DND-41 (cell line): ENCODE measurements around the gene CARNS1.

Experiments
- ATAC-seq: fragments of 200-7000 bp; cut with Tn5 transposase; 3 replicates; pipeline ENCODE4 v1.9.1; 2021; ENCODE audit warnings: low read depth; ENCODE audit not compliant: insufficient read depth
- DNase-seq: peaks from one replicate; pipeline ENCODE4 v3.0.0-alpha.2; 2020
- H2AFZ ChIP-seq: 2 replicates; pipeline ENCODE4 v1.6.0; 2012; ENCODE audit warnings: low read depth, low read length
- H3K27ac ChIP-seq: 2 replicates; pipeline ENCODE4 v1.5.1; 2012; ENCODE audit warnings: low read length, inconsistent platforms
- H3K27me3 ChIP-seq: fragments of 200-600 bp; sonication (generic); 2 replicates; pipeline ENCODE4 v1.6.0; 2012; ENCODE audit warnings: low read length, mild to moderate bottlenecking, inconsistent platforms; ENCODE audit not compliant: insufficient read depth, poor library complexity
- H3K36me3 ChIP-seq: 2 replicates; pipeline ENCODE4 v1.5.1; 2012; ENCODE audit warnings: low read length, inconsistent platforms; ENCODE audit not compliant: insufficient read depth
- H3K4me1 ChIP-seq: 2 replicates; pipeline ENCODE4 v1.5.1; 2012; ENCODE audit warnings: mild to moderate bottlenecking, low read length; ENCODE audit not compliant: insufficient read depth
- H3K4me2 ChIP-seq: 2 replicates; pipeline ENCODE4 v1.6.0; 2012; ENCODE audit warnings: mild to moderate bottlenecking, moderate library complexity, low read length, inconsistent platforms; ENCODE audit not compliant: insufficient read depth
- H3K4me3 ChIP-seq, 2 experiments: fragments of 200-600 bp in 1 of 2; shearing (Covaris generic) in 1 of 2; 2 replicates each; pipeline ENCODE4 v1.5.1; 2012 to 2016; ENCODE audit warnings: inconsistent platforms in 2 of 2, low read length in 2 of 2, mild to moderate bottlenecking in 2 of 2, low read depth in 1 of 2, moderate library complexity in 1 of 2
- H3K79me2 ChIP-seq: 2 replicates; pipeline ENCODE4 v1.6.0; 2012; ENCODE audit warnings: low read length, inconsistent platforms; ENCODE audit not compliant: insufficient read depth
- H3K9ac ChIP-seq: 2 replicates; pipeline ENCODE4 v1.6.0; 2012; ENCODE audit warnings: low read depth, mild to moderate bottlenecking, inconsistent platforms, low read length, moderate library complexity
- H3K9me3 ChIP-seq: 2 replicates; pipeline ENCODE4 v1.5.1; 2012; ENCODE audit warnings: low read length, moderate library complexity, mild to moderate bottlenecking, inconsistent platforms; ENCODE audit not compliant: insufficient read depth, severe bottlenecking
- H4K20me1 ChIP-seq: 2 replicates; pipeline ENCODE4 v1.6.0; 2012; ENCODE audit warnings: low read length; ENCODE audit not compliant: insufficient read depth
- EZH2 ChIP-seq: IDR thresholded peaks from 3 replicates; pipeline ENCODE4 v1.6.1; 2012; ENCODE audit warnings: borderline replicate concordance, low read depth, mild to moderate bottlenecking, moderate library complexity, low read length, inconsistent platforms; ENCODE audit not compliant: severe bottlenecking
- TF ChIP-seq, protein P1 (sequence below): IDR thresholded peaks from 2 replicates; pipeline ENCODE4 v1.5.1; 2012; ENCODE audit warnings: borderline replicate concordance, low read length, moderate library complexity, mild to moderate bottlenecking; ENCODE audit not compliant: poor library complexity, severe bottlenecking; ENCODE audit errors: extremely low read depth

Gene CARNS1

DNA sequence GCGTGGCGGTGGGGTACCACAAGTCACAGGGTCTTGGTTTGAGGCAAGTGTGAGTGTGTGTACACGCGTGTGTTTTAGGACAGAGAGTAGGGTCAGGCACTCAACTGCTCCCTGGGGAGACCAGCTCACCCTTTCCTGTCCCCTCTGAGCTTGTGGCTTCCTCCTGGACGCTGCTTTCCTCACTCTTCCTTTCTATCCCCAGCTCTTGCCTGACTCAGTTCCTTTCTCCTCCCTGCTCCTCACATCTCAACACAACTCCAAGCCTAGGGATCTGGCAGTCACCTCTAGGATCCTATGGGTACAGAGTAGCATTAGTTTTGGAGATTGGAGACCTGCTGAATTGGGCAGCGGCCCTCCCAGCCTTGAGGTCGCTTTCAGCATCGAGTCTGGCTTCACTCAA lies 46.2 kb upstream of the CARNS1 start:
- H3K27ac ChIP-seq, result no peak overlapping the region
- H2AFZ ChIP-seq, result no peak overlapping the region
- H3K9ac ChIP-seq, result no peak overlapping the region
- H3K79me2 ChIP-seq, result no peaks in the 10 kb centered on the region
- H3K9me3 ChIP-seq, result no peaks in the 10 kb centered on the region
- no peak overlapping the region for H3K4me2 ChIP-seq
- H3K36me3 ChIP-seq, result no peaks in the 10 kb centered on the region
- peaks cover 22% of the 10 kb centered on the region for H4K20me1 ChIP-seq
- peaks cover 32% of the 10 kb centered on the region for H3K4me1 ChIP-seq
- peaks cover 55% of the 10 kb centered on the region for H3K27me3 ChIP-seq
- ATAC-seq (no peak), DNase-seq (no peak)
- H3K4me3 ChIP-seq, result no peak overlapping the region
- TF ChIP-seq, protein P1, sequence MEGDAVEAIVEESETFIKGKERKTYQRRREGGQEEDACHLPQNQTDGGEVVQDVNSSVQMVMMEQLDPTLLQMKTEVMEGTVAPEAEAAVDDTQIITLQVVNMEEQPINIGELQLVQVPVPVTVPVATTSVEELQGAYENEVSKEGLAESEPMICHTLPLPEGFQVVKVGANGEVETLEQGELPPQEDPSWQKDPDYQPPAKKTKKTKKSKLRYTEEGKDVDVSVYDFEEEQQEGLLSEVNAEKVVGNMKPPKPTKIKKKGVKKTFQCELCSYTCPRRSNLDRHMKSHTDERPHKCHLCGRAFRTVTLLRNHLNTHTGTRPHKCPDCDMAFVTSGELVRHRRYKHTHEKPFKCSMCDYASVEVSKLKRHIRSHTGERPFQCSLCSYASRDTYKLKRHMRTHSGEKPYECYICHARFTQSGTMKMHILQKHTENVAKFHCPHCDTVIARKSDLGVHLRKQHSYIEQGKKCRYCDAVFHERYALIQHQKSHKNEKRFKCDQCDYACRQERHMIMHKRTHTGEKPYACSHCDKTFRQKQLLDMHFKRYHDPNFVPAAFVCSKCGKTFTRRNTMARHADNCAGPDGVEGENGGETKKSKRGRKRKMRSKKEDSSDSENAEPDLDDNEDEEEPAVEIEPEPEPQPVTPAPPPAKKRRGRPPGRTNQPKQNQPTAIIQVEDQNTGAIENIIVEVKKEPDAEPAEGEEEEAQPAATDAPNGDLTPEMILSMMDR, result no peak
- no peak for TF ChIP-seq EZH2

GRCh38 chr11:67369801-67370284 lies 45.6 kb upstream of the CARNS1 start:
- Histone ChIP-seq H3K27me3 (peaks cover 61% of the 10 kb centered on the region), H3K4me2 (no peak overlapping the region), H3K4me3 (no peak overlapping the region), H3K9ac (no peak overlapping the region), H3K27ac (no peak overlapping the region), H3K4me1 (peaks cover 37% of the 10 kb centered on the region), H4K20me1 (peaks cover 22% of the 10 kb centered on the region), H3K79me2 (no peaks in the 10 kb centered on the region), H3K9me3 (no peaks in the 10 kb centered on the region), H3K36me3 (no peaks in the 10 kb centered on the region), H2AFZ (no peak overlapping the region)
- ATAC-seq, result peak; percentile 53; the same call in 2 of the 3 replicates
- no peak for DNase-seq
- TF ChIP-seq, protein P1, result no peak
- peak; percentile 55 for TF ChIP-seq EZH2

GRCh38 chr11:67370351-67371076 lies 45.0 kb upstream of the CARNS1 start:
- no peak overlapping the region for H3K9ac ChIP-seq
- peaks cover 64% of the 10 kb centered on the region for H3K27me3 ChIP-seq
- H2AFZ ChIP-seq, result no peak overlapping the region
- ATAC-seq (0 out of 3 replicates have a peak, but pooled peaks have one; percentile 1), DNase-seq (no peak)
- no peaks in the 10 kb centered on the region for H3K36me3 ChIP-seq
- H3K27ac ChIP-seq, result no peak overlapping the region
- no peak overlapping the region for H3K4me3 ChIP-seq
- peaks cover 23% of the 10 kb centered on the region for H4K20me1 ChIP-seq
- no peaks in the 10 kb centered on the region for H3K79me2 ChIP-seq
- H3K4me1 ChIP-seq, result peaks cover 37% of the 10 kb centered on the region
- H3K9me3 ChIP-seq, result no peaks in the 10 kb centered on the region
- TF ChIP-seq, protein P1, result no peak
- TF ChIP-seq EZH2, result no peak
- no peak overlapping the region for H3K4me2 ChIP-seq
